RWPE2 (cell line): Measurements from ENCODE around the gene HARS1.
A peak's percentile ranks its signal among the peaks of the same experiment; 100 is the strongest.
"Not testable (repeated sequence)": the region's sequence is repeated elsewhere in the genome, so short reads cannot be mapped to it uniquely, and the experiment has no call there.

Experiments
- ATAC-seq: fragments of 200-7000 bp; cut with Tn5 transposase; 3 replicates; pipeline ENCODE4 v1.9.1; 2021; ENCODE audit warnings: low read depth
- DNase-seq: peaks from one replicate; pipeline ENCODE4 v3.0.0-alpha.2; 2020; ENCODE audit warnings: low spot score
- H3K27ac ChIP-seq: fragments of 450-650 bp; 2 replicates; pipeline ENCODE4 v1.5.1; 2017; ENCODE audit warnings: mild to moderate bottlenecking; ENCODE audit not compliant: poor library complexity, severe bottlenecking
- H3K27me3 ChIP-seq: fragments of 250-450 bp; sonication (Bioruptor Pico); 2 replicates; pipeline ENCODE4 v1.5.1; 2021; ENCODE audit warnings: mild to moderate bottlenecking, moderate library complexity; ENCODE audit not compliant: insufficient read depth, poor library complexity, severe bottlenecking
- H3K36me3 ChIP-seq: fragments of 250-450 bp; sonication (Bioruptor Pico); 2 replicates; pipeline ENCODE4 v1.5.1; 2020; ENCODE audit warnings: low read depth, mild to moderate bottlenecking, moderate library complexity
- H3K4me1 ChIP-seq: fragments of 250-450 bp; sonication (Bioruptor Pico); 2 replicates; pipeline ENCODE4 v1.5.1; 2021; ENCODE audit warnings: mild to moderate bottlenecking, moderate library complexity; ENCODE audit not compliant: insufficient read depth, poor library complexity, severe bottlenecking
- H3K4me3 ChIP-seq: fragments of 250-450 bp; sonication (Bioruptor Pico); 2 replicates; pipeline ENCODE4 v1.5.1; 2021; ENCODE audit warnings: mild to moderate bottlenecking, moderate library complexity; ENCODE audit not compliant: severe bottlenecking
- H3K9me3 ChIP-seq: fragments of 250-450 bp; sonication (Bioruptor Pico); 2 replicates; pipeline ENCODE4 v1.5.1; 2021; ENCODE audit warnings: mild to moderate bottlenecking, moderate library complexity; ENCODE audit not compliant: severe bottlenecking
- TF ChIP-seq, protein P1 (sequence below): fragments of 450-650 bp; IDR thresholded peaks from one replicate; pipeline ENCODE4 v1.5.1; 2017; ENCODE audit warnings: mild to moderate bottlenecking, moderate library complexity; ENCODE audit not compliant: poor library complexity, severe bottlenecking

Gene HARS1

DNA sequence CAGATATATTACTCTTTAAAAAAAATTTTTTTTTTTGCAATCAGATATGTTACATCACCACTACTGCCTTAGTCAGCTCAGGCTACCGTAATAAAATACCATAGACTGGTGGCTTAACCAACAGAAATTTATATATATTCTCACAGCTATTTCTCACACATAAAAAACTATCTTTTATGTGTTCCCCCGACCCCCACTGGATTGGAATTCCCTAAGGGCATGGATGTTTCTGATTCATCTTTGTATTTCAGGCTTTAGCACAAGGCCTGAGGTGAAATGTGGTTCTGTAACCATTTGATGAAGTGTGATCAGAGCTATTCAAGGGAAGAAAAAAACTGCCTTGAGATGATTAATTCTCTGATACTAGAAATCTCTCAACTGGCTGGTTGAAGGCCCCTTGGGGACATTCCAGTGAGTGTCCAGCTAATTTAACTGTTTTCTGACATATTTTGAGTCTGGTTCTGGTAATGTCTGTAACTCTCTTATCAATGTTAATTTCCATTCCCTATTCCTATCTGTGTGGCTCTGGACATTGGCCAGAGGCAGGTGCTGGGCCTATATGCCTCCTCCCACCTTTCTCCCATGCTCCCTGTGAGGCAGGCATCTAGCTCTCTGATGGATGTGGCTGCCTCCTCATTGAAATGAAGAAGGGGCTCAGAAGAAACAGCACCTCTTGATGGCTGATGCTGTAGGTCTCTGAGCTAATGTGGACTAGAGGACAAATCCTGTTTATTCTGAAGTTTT is 60.7 kb downstream of the HARS1 start:
- TF ChIP-seq, protein P1, sequence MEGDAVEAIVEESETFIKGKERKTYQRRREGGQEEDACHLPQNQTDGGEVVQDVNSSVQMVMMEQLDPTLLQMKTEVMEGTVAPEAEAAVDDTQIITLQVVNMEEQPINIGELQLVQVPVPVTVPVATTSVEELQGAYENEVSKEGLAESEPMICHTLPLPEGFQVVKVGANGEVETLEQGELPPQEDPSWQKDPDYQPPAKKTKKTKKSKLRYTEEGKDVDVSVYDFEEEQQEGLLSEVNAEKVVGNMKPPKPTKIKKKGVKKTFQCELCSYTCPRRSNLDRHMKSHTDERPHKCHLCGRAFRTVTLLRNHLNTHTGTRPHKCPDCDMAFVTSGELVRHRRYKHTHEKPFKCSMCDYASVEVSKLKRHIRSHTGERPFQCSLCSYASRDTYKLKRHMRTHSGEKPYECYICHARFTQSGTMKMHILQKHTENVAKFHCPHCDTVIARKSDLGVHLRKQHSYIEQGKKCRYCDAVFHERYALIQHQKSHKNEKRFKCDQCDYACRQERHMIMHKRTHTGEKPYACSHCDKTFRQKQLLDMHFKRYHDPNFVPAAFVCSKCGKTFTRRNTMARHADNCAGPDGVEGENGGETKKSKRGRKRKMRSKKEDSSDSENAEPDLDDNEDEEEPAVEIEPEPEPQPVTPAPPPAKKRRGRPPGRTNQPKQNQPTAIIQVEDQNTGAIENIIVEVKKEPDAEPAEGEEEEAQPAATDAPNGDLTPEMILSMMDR, result no peak
- Histone ChIP-seq H3K27me3 (no peaks in the 10 kb centered on the region), H3K9me3 (peaks cover 20% of the 10 kb centered on the region), H3K4me3 (no peak overlapping the region), H3K4me1 (no peaks in the 10 kb centered on the region), H3K36me3 (no peaks in the 10 kb centered on the region), H3K27ac (no peak overlapping the region)
- no peak for DNase-seq
- peak; percentile 39; the same call in 2 of the 3 replicates for ATAC-seq

DNA sequence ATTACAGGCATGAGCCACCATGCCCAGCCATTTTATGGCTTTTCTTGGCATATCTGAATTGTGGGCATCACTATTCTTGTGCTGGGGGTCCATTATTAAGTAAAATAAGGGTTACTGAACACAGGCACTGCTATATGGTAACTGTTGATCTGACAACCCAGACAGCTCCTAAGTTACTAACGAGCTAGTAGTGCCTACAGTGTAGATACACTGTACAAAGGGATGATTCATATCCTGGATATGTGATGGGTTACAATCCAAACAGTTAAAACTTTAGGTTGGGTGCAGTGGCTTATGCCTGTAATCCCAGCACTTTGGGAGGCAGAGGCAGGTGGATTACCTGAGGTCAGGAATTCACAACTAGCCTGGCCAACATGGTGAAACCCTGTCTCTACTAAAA is 62.5 kb downstream of the HARS1 start:
- H3K27me3 ChIP-seq, result no peaks in the 10 kb centered on the region
- no peaks in the 10 kb centered on the region for H3K4me1 ChIP-seq
- TF ChIP-seq, protein P1, result no peak
- H3K36me3 ChIP-seq, result no peaks in the 10 kb centered on the region
- ATAC-seq (no peak), DNase-seq (no peak)
- H3K27ac ChIP-seq, result no peak overlapping the region
- no peak overlapping the region for H3K4me3 ChIP-seq
- peaks cover 20% of the 10 kb centered on the region for H3K9me3 ChIP-seq

DNA sequence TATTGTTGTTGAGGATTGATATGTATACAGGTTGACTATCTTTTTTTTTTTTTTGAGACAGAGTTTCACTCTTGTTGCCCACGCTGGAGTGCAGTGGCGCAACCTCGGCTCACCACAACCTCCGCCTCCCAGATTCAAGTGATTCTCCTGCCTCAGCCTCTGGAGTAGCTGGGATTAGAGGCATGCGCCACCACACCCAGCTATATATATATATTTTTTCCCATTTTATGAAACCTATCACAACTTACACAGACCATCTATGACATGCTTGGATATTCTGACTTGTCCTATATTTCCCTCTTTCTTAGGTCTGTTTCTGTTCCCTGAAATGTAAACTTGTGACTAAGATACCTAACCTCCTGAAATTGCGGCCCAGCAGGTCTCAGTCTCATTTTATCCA is 63.2 kb downstream of the HARS1 start:
- ATAC-seq (no peak), DNase-seq (no peak)
- H3K9me3 ChIP-seq, result peaks cover 20% of the 10 kb centered on the region
- no peak overlapping the region for H3K27ac ChIP-seq
- no peak overlapping the region for H3K4me3 ChIP-seq
- no peaks in the 10 kb centered on the region for H3K4me1 ChIP-seq
- TF ChIP-seq, protein P1, result no peak
- no peaks in the 10 kb centered on the region for H3K36me3 ChIP-seq
- no peaks in the 10 kb centered on the region for H3K27me3 ChIP-seq

DNA sequence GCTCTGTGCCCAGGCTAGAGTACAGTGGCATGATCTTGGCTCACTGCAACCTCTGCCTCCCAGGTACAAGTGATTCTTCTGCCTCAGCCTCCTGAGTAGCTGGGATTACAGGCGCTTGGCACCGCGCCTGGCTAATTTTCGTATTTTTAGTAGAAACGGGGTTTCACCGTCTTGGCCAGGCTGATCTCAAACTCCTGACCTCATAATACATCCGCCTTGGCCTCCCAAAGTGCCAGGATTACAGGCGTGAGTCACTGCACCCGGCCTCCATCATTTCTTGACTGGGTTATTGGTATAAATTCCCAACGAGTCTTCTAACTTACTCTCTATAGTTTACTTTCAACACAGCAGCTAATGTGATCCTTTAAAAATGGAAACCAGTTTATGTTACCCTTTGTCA is 66.3 kb downstream of the HARS1 start:
- not testable (repeated sequence) for H3K36me3 ChIP-seq, H3K4me1 ChIP-seq, H3K4me3 ChIP-seq, ATAC-seq, DNase-seq, H3K27ac ChIP-seq, H3K27me3 ChIP-seq
- peaks cover 20% of the 10 kb centered on the region for H3K9me3 ChIP-seq
